ENCODE results near the gene AMBN.

Gene AMBN

DNA sequence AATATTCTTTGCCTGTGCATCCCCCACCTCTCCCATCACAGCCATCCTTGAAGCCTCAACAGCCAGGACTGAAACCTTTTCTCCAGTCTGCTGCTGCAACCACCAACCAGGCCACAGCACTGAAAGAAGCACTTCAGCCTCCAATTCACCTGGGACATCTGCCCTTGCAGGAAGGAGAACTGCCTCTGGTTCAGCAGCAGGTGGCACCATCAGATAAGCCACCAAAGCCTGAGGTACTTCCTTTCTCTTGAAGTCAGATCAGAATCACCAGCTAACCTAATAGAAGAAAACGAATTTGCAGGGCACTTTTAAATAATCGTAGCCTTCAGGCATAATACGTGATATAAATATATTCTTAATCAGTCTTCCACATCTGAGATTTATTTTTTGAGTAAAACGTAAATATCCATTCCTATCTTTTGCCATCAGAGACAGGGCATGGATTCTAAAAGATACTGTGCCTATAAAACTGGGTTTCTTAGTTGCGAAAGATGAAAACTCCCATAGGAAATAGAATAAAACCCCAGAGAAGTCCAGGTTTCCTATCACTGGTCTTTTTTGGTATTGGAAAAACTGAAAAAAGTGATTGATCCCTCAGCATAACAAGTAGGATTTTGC lies 9.5 kb downstream of the AMBN start:
- peak; percentile 96 for TF ChIP-seq CTCF (conservative IDR thresholded peaks at IDR 0.05; ENCODE audit: low read depth, low read length)
- 0 out of 2 replicates have a peak overlapping the region, but pooled peaks have one; percentile 5 for H2AFZ ChIP-seq (ENCODE audit: low read depth)
- H3K4me3 ChIP-seq (IDR thresholded peaks at IDR 0.05; ENCODE audit: insufficient read depth, low read depth, low read length) = no peak overlapping the region
- no peaks in the 10 kb centered on the region for H3K27me3 ChIP-seq (ENCODE audit: insufficient read depth, low read depth)
- no peak overlapping the region for H3K9ac ChIP-seq
- H3K79me2 ChIP-seq (ENCODE audit: insufficient read depth, low read depth) = no peaks in the 10 kb centered on the region
- H4K20me1 ChIP-seq (ENCODE audit: insufficient read depth) = no peaks in the 10 kb centered on the region
- H3K36me3 ChIP-seq (ENCODE audit: insufficient read depth) = no peaks in the 10 kb centered on the region
- H3K27ac ChIP-seq = no peak overlapping the region
- peak overlapping the region; percentile 27; the same call in 1 of the 2 replicates for H3K4me2 ChIP-seq
- H3K4me1 ChIP-seq (ENCODE audit: low read depth, poor library complexity, severe bottlenecking) = peaks cover 15% of the 10 kb centered on the region

DNA sequence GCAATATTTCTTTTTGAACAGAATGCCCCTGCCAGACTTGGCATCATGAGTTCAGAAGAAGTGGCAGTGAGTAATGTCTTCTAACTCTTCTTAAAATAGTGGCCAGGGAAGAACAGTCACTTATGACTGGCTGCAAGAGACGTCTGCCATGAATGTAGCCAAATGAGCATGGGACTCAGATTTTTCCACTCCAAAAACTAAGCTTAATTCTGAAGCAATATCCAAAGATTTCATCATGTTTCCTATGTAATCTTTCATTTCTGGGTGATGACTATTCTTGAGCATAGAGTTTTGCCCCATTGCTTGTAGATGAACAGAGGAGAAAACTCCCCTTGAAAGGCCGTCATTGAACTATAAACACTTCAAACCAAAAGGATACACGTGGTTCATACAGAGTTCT lies 11.8 kb downstream of the AMBN start:
- Histone ChIP-seq H3K4me1 (ENCODE audit: low read depth, poor library complexity, severe bottlenecking) (peaks cover 33% of the 10 kb centered on the region), H3K79me2 (ENCODE audit: insufficient read depth, low read depth) (no peaks in the 10 kb centered on the region), H2AFZ (ENCODE audit: low read depth) (no peak overlapping the region), H3K4me3 (IDR thresholded peaks at IDR 0.05; ENCODE audit: insufficient read depth, low read depth, low read length) (no peak overlapping the region), H3K27ac (no peak overlapping the region), H3K27me3 (ENCODE audit: insufficient read depth, low read depth) (no peaks in the 10 kb centered on the region), H3K4me2 (no peak overlapping the region), H3K9ac (no peak overlapping the region), H3K36me3 (ENCODE audit: insufficient read depth) (no peaks in the 10 kb centered on the region), H4K20me1 (ENCODE audit: insufficient read depth) (no peaks in the 10 kb centered on the region)
- no peak for TF ChIP-seq CTCF (conservative IDR thresholded peaks at IDR 0.05; ENCODE audit: low read depth, low read length)

DNA sequence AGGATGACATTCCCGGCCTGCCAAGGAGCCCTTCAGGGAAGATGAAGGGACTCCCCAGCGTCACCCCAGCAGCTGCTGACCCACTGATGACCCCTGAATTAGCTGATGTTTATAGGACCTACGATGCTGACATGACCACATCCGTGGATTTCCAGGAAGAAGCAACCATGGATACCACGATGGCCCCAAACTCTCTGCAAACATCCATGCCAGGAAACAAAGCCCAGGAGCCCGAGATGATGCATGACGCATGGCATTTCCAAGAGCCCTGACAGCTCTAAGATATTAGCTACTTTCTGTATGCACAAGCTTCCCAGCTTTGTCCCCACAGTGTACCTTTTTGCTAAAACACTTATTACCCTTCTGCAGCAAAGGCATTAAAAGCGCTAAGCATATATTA lies 14.4 kb downstream of the AMBN start:
- Histone ChIP-seq H4K20me1 (ENCODE audit: insufficient read depth) (no peaks in the 10 kb centered on the region), H3K27me3 (ENCODE audit: insufficient read depth, low read depth) (no peaks in the 10 kb centered on the region), H3K36me3 (ENCODE audit: insufficient read depth) (no peaks in the 10 kb centered on the region), H3K4me2 (no peak overlapping the region), H3K4me3 (IDR thresholded peaks at IDR 0.05; ENCODE audit: insufficient read depth, low read depth, low read length) (no peak overlapping the region), H3K79me2 (ENCODE audit: insufficient read depth, low read depth) (no peaks in the 10 kb centered on the region), H3K27ac (no peak overlapping the region), H2AFZ (ENCODE audit: low read depth) (no peak overlapping the region), H3K9ac (no peak overlapping the region), H3K4me1 (ENCODE audit: low read depth, poor library complexity, severe bottlenecking) (peaks cover 35% of the 10 kb centered on the region)
- no peak for TF ChIP-seq CTCF (conservative IDR thresholded peaks at IDR 0.05; ENCODE audit: low read depth, low read length)

DNA sequence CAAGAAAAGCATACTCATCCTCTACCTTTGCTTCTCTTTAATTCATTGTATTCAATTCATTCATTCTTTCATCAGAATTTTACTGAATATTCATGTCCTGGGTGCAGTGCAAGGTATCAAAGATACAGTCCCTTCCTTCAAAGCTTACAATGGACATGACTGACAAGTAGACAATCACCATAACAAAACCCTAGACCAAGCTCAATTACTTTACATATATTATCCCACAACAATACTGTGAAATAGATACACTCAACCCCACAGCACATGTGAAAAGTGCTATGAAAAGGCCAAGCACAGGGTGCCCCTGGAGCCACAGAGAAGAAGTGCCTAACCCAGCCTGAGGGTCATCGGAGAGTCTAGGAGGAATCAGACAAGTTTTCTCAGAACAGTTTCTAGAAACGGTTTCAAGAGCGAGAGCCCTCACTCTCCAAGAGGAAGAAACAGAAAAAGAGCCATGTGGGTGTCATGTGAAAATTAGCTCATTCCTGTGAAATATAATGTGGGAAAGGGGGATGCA lies 15.3 kb downstream of the AMBN start:
- Histone ChIP-seq H3K9ac (no peak overlapping the region), H3K27ac (no peak overlapping the region), H3K4me1 (ENCODE audit: low read depth, poor library complexity, severe bottlenecking) (peaks cover 26% of the 10 kb centered on the region), H3K79me2 (ENCODE audit: insufficient read depth, low read depth) (no peaks in the 10 kb centered on the region), H3K4me3 (IDR thresholded peaks at IDR 0.05; ENCODE audit: insufficient read depth, low read depth, low read length) (no peak overlapping the region), H3K36me3 (ENCODE audit: insufficient read depth) (no peaks in the 10 kb centered on the region), H3K4me2 (no peak overlapping the region; the same call in 1 of the 2 replicates), H4K20me1 (ENCODE audit: insufficient read depth) (no peaks in the 10 kb centered on the region), H2AFZ (ENCODE audit: low read depth) (0 out of 2 replicates have a peak overlapping the region, but pooled peaks have one; percentile 53), H3K27me3 (ENCODE audit: insufficient read depth, low read depth) (no peaks in the 10 kb centered on the region)
- no peak for TF ChIP-seq CTCF (conservative IDR thresholded peaks at IDR 0.05; ENCODE audit: low read depth, low read length)
